Activated CD4-positive, CD25-positive, alpha-beta regulatory T cell treated with anti-CD3 and anti-CD28 coated beads, Interleukin-2, amount 50 U/mL, for 72 hours (primary cell): ENCODE results near the gene ZBTB1.
"Not testable (repeated sequence)": the region's sequence is repeated elsewhere in the genome, so short reads cannot be mapped to it uniquely, and the experiment has no call there.

ENCODE experiments used
- DNase-seq: peaks from one replicate; pipeline ENCODE4 v3.0.0; 2021

ZBTB1 gene

GRCh38 chr14:64536488-64537245, 32.1 kb downstream of the ZBTB1 start:
- no peak for DNase-seq

GRCh38 chr14:64540208-64541202, 35.9 kb downstream of the ZBTB1 start, which contains the start of gene HSPA2:
Gene HSPA2 (plus strand): TSS chr14:64540741. CDS start chr14:64540850, 109 bp downstream.
- DNase-seq = peak; percentile 95

GRCh38 chr14:64541261-64541971, 36.8 kb downstream of the ZBTB1 start:
- peak; percentile 34 for DNase-seq

- DNase-seq = peak; percentile 35
Measured at GRCh38 chr14:64541972-64542835, 37.6 kb downstream of the ZBTB1 start.

GRCh38 chr14:64542836-64543201, 38.2 kb downstream of the ZBTB1 start:
- DNase-seq = no peak

- no peak for DNase-seq
Measured at GRCh38 chr14:64544607-64545312, 40.2 kb downstream of the ZBTB1 start.

GRCh38 chr14:64549016-64549415, 44.4 kb downstream of the ZBTB1 start:
- DNase-seq = no peak

GRCh38 chr14:64549791-64550620, 45.4 kb downstream of the ZBTB1 start, which contains the start of gene PPP1R36:
Gene PPP1R36 (plus strand): TSS chr14:64549961. CDS start chr14:64549998, 37 bp downstream.
- peak; percentile 57 for DNase-seq

- no peak for DNase-seq
Measured at GRCh38 chr14:64550621-64551333, 46.2 kb downstream of the ZBTB1 start.

- DNase-seq = no peak
Measured at GRCh38 chr14:64554556-64554955, 50.0 kb downstream of the ZBTB1 start.

- no peak for DNase-seq
Measured at GRCh38 chr14:64556526-64556925, 52.0 kb downstream of the ZBTB1 start.

- not testable (repeated sequence) for DNase-seq
Measured at GRCh38 chr14:64558216-64558615, 53.6 kb downstream of the ZBTB1 start.

GRCh38 chr14:64561631-64562030, 57.1 kb downstream of the ZBTB1 start:
- DNase-seq = no peak

- DNase-seq = no peak
Measured at GRCh38 chr14:64562436-64562835, 57.9 kb downstream of the ZBTB1 start.

- DNase-seq = no peak
Measured at GRCh38 chr14:64563696-64564095, 59.1 kb downstream of the ZBTB1 start.

GRCh38 chr14:64566651-64567122, 62.1 kb downstream of the ZBTB1 start:
- DNase-seq = no peak

GRCh38 chr14:64569138-64569631, 64.6 kb downstream of the ZBTB1 start:
- DNase-seq = no peak

GRCh38 chr14:64569646-64570045, 65.1 kb downstream of the ZBTB1 start:
- not testable (repeated sequence) for DNase-seq
